A549 (cell line): ENCODE results near the gene AK8. TPM values are rescaled to one million over a fixed set of nuclear protein-coding genes. Genes with fewer than 3 reads are reported as not detected.
"Not testable (repeated sequence)": the region's sequence is repeated elsewhere in the genome, so short reads cannot be mapped to it uniquely, and the experiment has no call there.

Experiments
- ATAC-seq, 2 experiments: fragments of 200-7000 bp in 1 of 2; fragments of >200 bp in 1 of 2; cut with Nextera tagmentation in 1 of 2; cut with Tn5 transposase in 1 of 2; 3 replicates each; pipeline versions ENCODE4 v1.8.0 to v1.9.1; 2018 to 2020; ENCODE audit warnings: mild to moderate bottlenecking in 1 of 2, moderate library complexity in 1 of 2
- CTCF ChIA-PET: fragments of 300-600 bp; sonication (Branson Sonifier 250); formaldehyde crosslinking; extraction: SDS; loops from one replicate; lab custom pipeline; 2021; ENCODE audit warnings: antibody characterized with exemption, inconsistent platforms; lab: Yijun Ruan, JAX
- POLR2A ChIA-PET: fragments of 350-600 bp; formaldehyde crosslinking; extraction: SDS; loops from one replicate; lab custom pipeline; 2021; ENCODE audit warnings: antibody characterized with exemption, inconsistent platforms; lab: Yijun Ruan, JAX
- DNase-seq, 2 experiments: peaks; one replicate each; pipeline versions ENCODE4 v3.0.0 to v3.0.0-alpha.2; 2011 to 2016; ENCODE audit warnings: low read depth in 1 of 2, low spot score in 1 of 2
- FAIRE-seq: peaks from 2 replicates; lab custom pipeline; 2011; peaks lifted over from hg19 to GRCh38; lab: Jason Lieb, UNC
- H3K27ac ChIP-seq, 2 experiments: fragments of >200 bp; sonication (Bioruptor Twin); formaldehyde crosslinking; 3 replicates each; pipeline ENCODE4 v1.5.1; 2016 to 2017
- H3K4me1 ChIP-seq: fragments of >200 bp; sonication (Bioruptor Twin); formaldehyde crosslinking; 3 replicates; pipeline ENCODE4 v1.6.1; 2016
- H3K4me2 ChIP-seq: fragments of >200 bp; sonication (Bioruptor Twin); formaldehyde crosslinking; 3 replicates; pipeline ENCODE4 v1.6.1; 2016
- H3K4me3 ChIP-seq: fragments of >200 bp; sonication (Bioruptor Twin); formaldehyde crosslinking; 3 replicates; pipeline ENCODE4 v1.5.1; 2016
- H3K9me3 ChIP-seq: fragments of >200 bp; sonication (Bioruptor Twin); formaldehyde crosslinking; 3 replicates; pipeline ENCODE4 v1.6.1; 2016
- CBX2 ChIP-seq: fragments of 200-600 bp; sonication (generic); IDR thresholded peaks from 2 replicates; pipeline ENCODE4 v1.6.1; 2016; ENCODE audit warnings: low read depth, mild to moderate bottlenecking, borderline replicate concordance
- CHD4 ChIP-seq: fragments of 200-600 bp; sonication (generic); IDR thresholded peaks from 2 replicates; pipeline ENCODE4 v1.6.1; 2016; ENCODE audit warnings: antibody characterized with exemption, mild to moderate bottlenecking, borderline replicate concordance
- E2F6 ChIP-seq: IDR thresholded peaks from 2 replicates; pipeline ENCODE4 v1.6.1; 2012; ENCODE audit warnings: low read depth, borderline replicate concordance
- EHMT2 ChIP-seq: fragments of 200-600 bp; sonication (generic); IDR thresholded peaks from 2 replicates; pipeline ENCODE4 v1.6.1; 2016; ENCODE audit warnings: antibody characterized with exemption, low read depth, mild to moderate bottlenecking, moderate library complexity
- HES2 ChIP-seq: fragments of >200 bp; sonication (Bioruptor Twin); formaldehyde crosslinking; IDR thresholded peaks from 2 replicates; pipeline ENCODE4 v1.6.1; 2016
- HMGXB4 ChIP-seq: fragments of 250-450 bp; sonication (Bioruptor Pico); IDR thresholded peaks from 2 replicates; pipeline ENCODE4 v1.5.0; 2021; ENCODE audit warnings: mild to moderate bottlenecking, moderate library complexity, borderline replicate concordance
- JUNB ChIP-seq: fragments of >200 bp; sonication (Bioruptor Twin); formaldehyde crosslinking; IDR thresholded peaks from 2 replicates; pipeline ENCODE4 v1.6.1; 2016
- NFE2L2 ChIP-seq: fragments of 150-350 bp; conservative IDR thresholded peaks from 2 replicates; pipeline ENCODE4 v1.6.1; 2014; ENCODE audit warnings: low read length
- PHF8 ChIP-seq: fragments of 200-600 bp; sonication (generic); IDR thresholded peaks from 2 replicates; pipeline ENCODE4 v1.6.1; 2016; ENCODE audit warnings: low read depth, mild to moderate bottlenecking, antibody characterized with exemption, moderate library complexity, borderline replicate concordance
- POLR2AphosphoS2 ChIP-seq: conservative IDR thresholded peaks from 2 replicates; pipeline ENCODE4 v1.6.1; 2012; ENCODE audit warnings: low read length, improper control_type of control experiment, inconsistent platforms
- RARB ChIP-seq: fragments of 250-450 bp; sonication (Bioruptor Pico); IDR thresholded peaks from 2 replicates; pipeline ENCODE4 v1.8.0; 2021; ENCODE audit warnings: mild to moderate bottlenecking, moderate library complexity
- TP53 ChIP-seq: fragments of 250-450 bp; sonication (Bioruptor Pico); IDR thresholded peaks from 2 replicates; pipeline ENCODE4 v1.5.0; 2021; ENCODE audit warnings: mild to moderate bottlenecking, moderate library complexity
- ZFP36 ChIP-seq: fragments of 450-650 bp; IDR thresholded peaks from 2 replicates; pipeline ENCODE4 v1.6.1; 2014; ENCODE audit warnings: borderline replicate concordance; ENCODE audit not compliant: partially characterized antibody
- ZSCAN20 ChIP-seq: fragments of 250-450 bp; sonication (Bioruptor Pico); IDR thresholded peaks from 2 replicates; pipeline ENCODE4 v1.8.0; 2022; ENCODE audit warnings: mild to moderate bottlenecking, moderate library complexity
- WGBS: methylation state at CpG from one replicate; pipeline ENCODE4 v1.1.6; 2017; ENCODE audit errors: missing lambda C conversion rate; 5-methylcytosine and 5-hydroxymethylcytosine counted together
- polyA plus RNA-seq, 4 experiments: library from polyadenylated mRNA; depleted of rRNA in 3 of 4; stranded (reverse); fragments of >200 nt; fragmentation: RNase III in 1 of 4; extraction: RNeasy Plus Mini Kit Qiagen cat#74134 plus additional on column Dnase treatment in 1 of 4; gene quantifications; 2 replicates in 3 of 4; 3 replicates in 1 of 4; pipeline ENCODE4 v1.2.3, GENCODE V29; 2011 to 2017
- TF ChIP-seq, protein P1 (sequence below): fragments of 200-600 bp; sonication (generic); IDR thresholded peaks from 2 replicates; pipeline ENCODE4 v1.6.1; 2016; ENCODE audit warnings: antibody characterized with exemption, mild to moderate bottlenecking, moderate library complexity
- TF ChIP-seq, protein P2 (sequence below): fragments of 450-650 bp; IDR thresholded peaks from 2 replicates; pipeline ENCODE4 v1.6.1; 2014; ENCODE audit warnings: antibody characterized with exemption

AK8 gene
- polyA plus RNA-seq, 2 of the 4 experiments (the other 2 are of a cell fraction): 0.61 to 0.63 TPM

GRCh38 chr9:132721661-132722060, 156.4 kb downstream of the AK8 start:
- no peak overlapping the region for H3K4me3 ChIP-seq
- CTCF ChIA-PET: interaction anchor here (0.7 to 0.9 kb wide), 2 partner anchors 26 to 81 kb away, joined by 3 to 4 read pairs; no protein-coding TSS in a partner anchor
- no peak for DNase-seq
- WGBS: 67% methylated on average over 7 of the region's 12 CpGs
- POLR2A ChIA-PET: no interaction called here
- TF ChIP-seq RARB (CRISPR knock-in tag) (no peak), ZSCAN20 (CRISPR knock-in tag) (no peak), CBX2 (no peak), TP53 (CRISPR knock-in tag) (no peak), POLR2AphosphoS2 (no peak), ZFP36 (no peak), E2F6 (no peak), JUNB (no peak), NFE2L2 (no peak), CHD4 (no peak), PHF8 (no peak), EHMT2 (no peak), HMGXB4 (CRISPR knock-in tag) (no peak), HES2 (no peak)
- TF ChIP-seq, protein P1, sequence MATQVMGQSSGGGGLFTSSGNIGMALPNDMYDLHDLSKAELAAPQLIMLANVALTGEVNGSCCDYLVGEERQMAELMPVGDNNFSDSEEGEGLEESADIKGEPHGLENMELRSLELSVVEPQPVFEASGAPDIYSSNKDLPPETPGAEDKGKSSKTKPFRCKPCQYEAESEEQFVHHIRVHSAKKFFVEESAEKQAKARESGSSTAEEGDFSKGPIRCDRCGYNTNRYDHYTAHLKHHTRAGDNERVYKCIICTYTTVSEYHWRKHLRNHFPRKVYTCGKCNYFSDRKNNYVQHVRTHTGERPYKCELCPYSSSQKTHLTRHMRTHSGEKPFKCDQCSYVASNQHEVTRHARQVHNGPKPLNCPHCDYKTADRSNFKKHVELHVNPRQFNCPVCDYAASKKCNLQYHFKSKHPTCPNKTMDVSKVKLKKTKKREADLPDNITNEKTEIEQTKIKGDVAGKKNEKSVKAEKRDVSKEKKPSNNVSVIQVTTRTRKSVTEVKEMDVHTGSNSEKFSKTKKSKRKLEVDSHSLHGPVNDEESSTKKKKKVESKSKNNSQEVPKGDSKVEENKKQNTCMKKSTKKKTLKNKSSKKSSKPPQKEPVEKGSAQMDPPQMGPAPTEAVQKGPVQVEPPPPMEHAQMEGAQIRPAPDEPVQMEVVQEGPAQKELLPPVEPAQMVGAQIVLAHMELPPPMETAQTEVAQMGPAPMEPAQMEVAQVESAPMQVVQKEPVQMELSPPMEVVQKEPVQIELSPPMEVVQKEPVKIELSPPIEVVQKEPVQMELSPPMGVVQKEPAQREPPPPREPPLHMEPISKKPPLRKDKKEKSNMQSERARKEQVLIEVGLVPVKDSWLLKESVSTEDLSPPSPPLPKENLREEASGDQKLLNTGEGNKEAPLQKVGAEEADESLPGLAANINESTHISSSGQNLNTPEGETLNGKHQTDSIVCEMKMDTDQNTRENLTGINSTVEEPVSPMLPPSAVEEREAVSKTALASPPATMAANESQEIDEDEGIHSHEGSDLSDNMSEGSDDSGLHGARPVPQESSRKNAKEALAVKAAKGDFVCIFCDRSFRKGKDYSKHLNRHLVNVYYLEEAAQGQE: no peak
- TF ChIP-seq, protein P2, sequence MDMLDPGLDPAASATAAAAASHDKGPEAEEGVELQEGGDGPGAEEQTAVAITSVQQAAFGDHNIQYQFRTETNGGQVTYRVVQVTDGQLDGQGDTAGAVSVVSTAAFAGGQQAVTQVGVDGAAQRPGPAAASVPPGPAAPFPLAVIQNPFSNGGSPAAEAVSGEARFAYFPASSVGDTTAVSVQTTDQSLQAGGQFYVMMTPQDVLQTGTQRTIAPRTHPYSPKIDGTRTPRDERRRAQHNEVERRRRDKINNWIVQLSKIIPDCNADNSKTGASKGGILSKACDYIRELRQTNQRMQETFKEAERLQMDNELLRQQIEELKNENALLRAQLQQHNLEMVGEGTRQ: no peak
- TF ChIP-seq, all 56 proteins: peak for 0
- H3K4me2 ChIP-seq: no peak overlapping the region
- H3K27ac ChIP-seq: no peak overlapping the region
- FAIRE-seq (no peak), ATAC-seq (no peak)
- no peaks in the 10 kb centered on the region for H3K4me1 ChIP-seq
- no peaks in the 10 kb centered on the region for H3K9me3 ChIP-seq

GRCh38 chr9:132718381-132718928, 159.6 kb downstream of the AK8 start:
- H3K27ac ChIP-seq, H3K4me3 ChIP-seq, ATAC-seq, H3K9me3 ChIP-seq, DNase-seq, H3K4me1 ChIP-seq, FAIRE-seq, H3K4me2 ChIP-seq, POLR2A ChIA-PET: not testable (repeated sequence)
- CTCF ChIA-PET: interaction anchor here (0.6 to 1.3 kb wide), 2 partner anchors 80 to 770 kb away, joined by 3 read pairs; no protein-coding TSS in a partner anchor
- WGBS: 51% methylated on average over 8 of the region's 8 CpGs
